Measurements from ENCODE around the gene AUTS2.

The AUTS2 gene

GRCh38 chr7:70829221-70830059, 1231.2 kb downstream of the AUTS2 start:
- peaks cover 3% of the 10 kb centered on the region for H3K9me3 Mint-ChIP-seq
- peaks cover 10% of the 10 kb centered on the region for H3K4me1 Mint-ChIP-seq (ENCODE audit: low read depth)
- peak; percentile 71 for DNase-seq
- no peak overlapping the region for H3K27ac Mint-ChIP-seq
- H3K27me3 Mint-ChIP-seq, result peaks cover 22% of the 10 kb centered on the region
- no peaks in the 10 kb centered on the region for H3K36me3 Mint-ChIP-seq (ENCODE audit: low read depth)
- peak overlapping the region; percentile 25 for H3K4me3 Mint-ChIP-seq

GRCh38 chr7:70830060-70830395, 1231.8 kb downstream of the AUTS2 start:
- Mint-ChIP-seq H3K4me3 (no peak overlapping the region), H3K9me3 (peaks cover 3% of the 10 kb centered on the region), H3K27ac (no peak overlapping the region), H3K36me3 (ENCODE audit: low read depth) (no peaks in the 10 kb centered on the region), H3K27me3 (peaks cover 22% of the 10 kb centered on the region), H3K4me1 (ENCODE audit: low read depth) (peaks cover 10% of the 10 kb centered on the region)
- DNase-seq, result no peak

- no peaks in the 10 kb centered on the region for H3K36me3 Mint-ChIP-seq (ENCODE audit: low read depth)
- H3K27ac Mint-ChIP-seq, result no peak overlapping the region
- no peak for DNase-seq
These were observed 1232.2 kb downstream of the AUTS2 start for GRCh38 chr7:70830426-70830825.

GRCh38 chr7:70833726-70834125, 1235.5 kb downstream of the AUTS2 start:
- H3K4me3 Mint-ChIP-seq, result no peak overlapping the region
- H3K9me3 Mint-ChIP-seq, result no peaks in the 10 kb centered on the region
- peaks cover 30% of the 10 kb centered on the region for H3K27me3 Mint-ChIP-seq
- peaks cover 10% of the 10 kb centered on the region for H3K4me1 Mint-ChIP-seq (ENCODE audit: low read depth)
- H3K36me3 Mint-ChIP-seq (ENCODE audit: low read depth), result no peaks in the 10 kb centered on the region
- no peak overlapping the region for H3K27ac Mint-ChIP-seq
- no peak for DNase-seq

More at GRCh38 chr7:70830426-70830825, 1232.2 kb downstream of the AUTS2 start:
- H3K27me3 Mint-ChIP-seq, result peaks cover 22% of the 10 kb centered on the region
- peaks cover 3% of the 10 kb centered on the region for H3K9me3 Mint-ChIP-seq
- no peak overlapping the region for H3K4me3 Mint-ChIP-seq
- peaks cover 10% of the 10 kb centered on the region for H3K4me1 Mint-ChIP-seq (ENCODE audit: low read depth)

- H3K27me3 Mint-ChIP-seq, result peaks cover 24% of the 10 kb centered on the region
- H3K4me1 Mint-ChIP-seq (ENCODE audit: low read depth), result peaks cover 5% of the 10 kb centered on the region
- H3K36me3 Mint-ChIP-seq (ENCODE audit: low read depth), result no peaks in the 10 kb centered on the region
- DNase-seq, result no peak
- H3K27ac Mint-ChIP-seq, result no peak overlapping the region
- no peak overlapping the region for H3K4me3 Mint-ChIP-seq
- no peaks in the 10 kb centered on the region for H3K9me3 Mint-ChIP-seq
These were observed 1236.1 kb downstream of the AUTS2 start for GRCh38 chr7:70834424-70834823.

- Mint-ChIP-seq H3K9me3 (no peaks in the 10 kb centered on the region), H3K27me3 (peaks cover 14% of the 10 kb centered on the region), H3K4me3 (no peak overlapping the region), H3K36me3 (ENCODE audit: low read depth) (no peaks in the 10 kb centered on the region), H3K27ac (no peak overlapping the region), H3K4me1 (ENCODE audit: low read depth) (no peaks in the 10 kb centered on the region)
- no peak for DNase-seq
These were observed 1237.4 kb downstream of the AUTS2 start for GRCh38 chr7:70835658-70836057.

- H3K36me3 Mint-ChIP-seq (ENCODE audit: low read depth), result no peaks in the 10 kb centered on the region
- H3K4me1 Mint-ChIP-seq (ENCODE audit: low read depth), result no peaks in the 10 kb centered on the region
- H3K27me3 Mint-ChIP-seq, result peaks cover 10% of the 10 kb centered on the region
- no peak overlapping the region for H3K4me3 Mint-ChIP-seq
- no peaks in the 10 kb centered on the region for H3K9me3 Mint-ChIP-seq
- DNase-seq, result no peak
- H3K27ac Mint-ChIP-seq, result no peak overlapping the region
These were observed 1238.0 kb downstream of the AUTS2 start for GRCh38 chr7:70836279-70836678.

- H3K27ac Mint-ChIP-seq, result no peak overlapping the region
- H3K4me3 Mint-ChIP-seq, result no peak overlapping the region
- no peaks in the 10 kb centered on the region for H3K4me1 Mint-ChIP-seq (ENCODE audit: low read depth)
- peaks cover 10% of the 10 kb centered on the region for H3K27me3 Mint-ChIP-seq
- H3K36me3 Mint-ChIP-seq (ENCODE audit: low read depth), result no peaks in the 10 kb centered on the region
- DNase-seq, result no peak
- H3K9me3 Mint-ChIP-seq, result no peaks in the 10 kb centered on the region
These were observed 1238.7 kb downstream of the AUTS2 start for GRCh38 chr7:70836946-70837345.

GRCh38 chr7:70837589-70837988, 1239.3 kb downstream of the AUTS2 start:
- H3K36me3 Mint-ChIP-seq (ENCODE audit: low read depth), result no peaks in the 10 kb centered on the region
- DNase-seq, result no peak
- peaks cover 10% of the 10 kb centered on the region for H3K27me3 Mint-ChIP-seq
- peaks cover 4% of the 10 kb centered on the region for H3K9me3 Mint-ChIP-seq
- no peak overlapping the region for H3K4me3 Mint-ChIP-seq
- no peak overlapping the region for H3K27ac Mint-ChIP-seq
- no peaks in the 10 kb centered on the region for H3K4me1 Mint-ChIP-seq (ENCODE audit: low read depth)

GRCh38 chr7:70838292-70838907, 1240.1 kb downstream of the AUTS2 start:
- Mint-ChIP-seq H3K27me3 (peaks cover 10% of the 10 kb centered on the region), H3K4me1 (ENCODE audit: low read depth) (no peaks in the 10 kb centered on the region), H3K4me3 (no peak overlapping the region), H3K36me3 (ENCODE audit: low read depth) (no peaks in the 10 kb centered on the region), H3K9me3 (peaks cover 7% of the 10 kb centered on the region), H3K27ac (no peak overlapping the region)
- DNase-seq, result no peak

Data from activated T-cell treated with anti-CD3 and anti-CD28 coated beads, Interleukin-2, amount 50 U/mL, for 24 hours (primary cell).